GM23338 (cell line): ENCODE data around the gene TRIO.

ENCODE experiments used
- JUNB ChIP-seq: IDR thresholded peaks from one replicate; pipeline ENCODE4 v1.6.1; 2016; ENCODE audit warnings: antibody characterized with exemption; ENCODE audit not compliant: unreplicated experiment
- NANOG ChIP-seq: IDR thresholded peaks from 2 replicates; pipeline ENCODE4 v1.6.1; 2016; ENCODE audit warnings: antibody characterized with exemption, borderline replicate concordance
- TF ChIP-seq, protein P1 (sequence below): IDR thresholded peaks from one replicate; pipeline ENCODE4 v1.6.1; 2018; ENCODE audit warnings: antibody characterized with exemption; ENCODE audit not compliant: unreplicated experiment
- TF ChIP-seq, protein P2 (sequence below), 2 experiments: fragments of 200-600 bp in 1 of 2; sonication (generic) in 1 of 2; conservative IDR thresholded peaks; 2 replicates each; pipeline versions ENCODE4 v1.5.1 to v1.6.1; 2016 to 2017; ENCODE audit warnings: antibody characterized with exemption in 2 of 2, low read depth in 2 of 2, mild to moderate bottlenecking in 2 of 2, moderate library complexity in 1 of 2

DNA sequence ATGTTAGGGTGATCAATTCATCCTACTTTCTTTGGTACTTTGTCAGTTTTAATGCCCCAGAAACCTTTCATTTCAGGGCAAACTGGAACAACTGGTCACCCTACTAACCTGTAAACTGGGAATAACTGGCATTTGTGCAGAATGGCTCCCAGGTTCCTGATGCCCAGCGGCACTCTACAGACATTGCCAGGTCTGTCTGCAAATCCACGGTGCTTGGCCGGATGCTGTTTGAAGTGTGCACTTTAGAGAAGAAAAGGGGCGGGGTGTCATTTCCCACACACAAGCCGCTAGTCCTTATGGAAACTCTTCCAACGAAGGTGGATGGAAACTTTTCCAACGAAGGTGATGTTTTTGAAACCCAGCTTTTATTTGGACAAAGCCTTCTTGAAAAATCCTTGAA is 388.5 kb downstream of the TRIO start:
- TF ChIP-seq, protein P1, sequence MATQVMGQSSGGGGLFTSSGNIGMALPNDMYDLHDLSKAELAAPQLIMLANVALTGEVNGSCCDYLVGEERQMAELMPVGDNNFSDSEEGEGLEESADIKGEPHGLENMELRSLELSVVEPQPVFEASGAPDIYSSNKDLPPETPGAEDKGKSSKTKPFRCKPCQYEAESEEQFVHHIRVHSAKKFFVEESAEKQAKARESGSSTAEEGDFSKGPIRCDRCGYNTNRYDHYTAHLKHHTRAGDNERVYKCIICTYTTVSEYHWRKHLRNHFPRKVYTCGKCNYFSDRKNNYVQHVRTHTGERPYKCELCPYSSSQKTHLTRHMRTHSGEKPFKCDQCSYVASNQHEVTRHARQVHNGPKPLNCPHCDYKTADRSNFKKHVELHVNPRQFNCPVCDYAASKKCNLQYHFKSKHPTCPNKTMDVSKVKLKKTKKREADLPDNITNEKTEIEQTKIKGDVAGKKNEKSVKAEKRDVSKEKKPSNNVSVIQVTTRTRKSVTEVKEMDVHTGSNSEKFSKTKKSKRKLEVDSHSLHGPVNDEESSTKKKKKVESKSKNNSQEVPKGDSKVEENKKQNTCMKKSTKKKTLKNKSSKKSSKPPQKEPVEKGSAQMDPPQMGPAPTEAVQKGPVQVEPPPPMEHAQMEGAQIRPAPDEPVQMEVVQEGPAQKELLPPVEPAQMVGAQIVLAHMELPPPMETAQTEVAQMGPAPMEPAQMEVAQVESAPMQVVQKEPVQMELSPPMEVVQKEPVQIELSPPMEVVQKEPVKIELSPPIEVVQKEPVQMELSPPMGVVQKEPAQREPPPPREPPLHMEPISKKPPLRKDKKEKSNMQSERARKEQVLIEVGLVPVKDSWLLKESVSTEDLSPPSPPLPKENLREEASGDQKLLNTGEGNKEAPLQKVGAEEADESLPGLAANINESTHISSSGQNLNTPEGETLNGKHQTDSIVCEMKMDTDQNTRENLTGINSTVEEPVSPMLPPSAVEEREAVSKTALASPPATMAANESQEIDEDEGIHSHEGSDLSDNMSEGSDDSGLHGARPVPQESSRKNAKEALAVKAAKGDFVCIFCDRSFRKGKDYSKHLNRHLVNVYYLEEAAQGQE: no peak
- TF ChIP-seq, protein P2, sequence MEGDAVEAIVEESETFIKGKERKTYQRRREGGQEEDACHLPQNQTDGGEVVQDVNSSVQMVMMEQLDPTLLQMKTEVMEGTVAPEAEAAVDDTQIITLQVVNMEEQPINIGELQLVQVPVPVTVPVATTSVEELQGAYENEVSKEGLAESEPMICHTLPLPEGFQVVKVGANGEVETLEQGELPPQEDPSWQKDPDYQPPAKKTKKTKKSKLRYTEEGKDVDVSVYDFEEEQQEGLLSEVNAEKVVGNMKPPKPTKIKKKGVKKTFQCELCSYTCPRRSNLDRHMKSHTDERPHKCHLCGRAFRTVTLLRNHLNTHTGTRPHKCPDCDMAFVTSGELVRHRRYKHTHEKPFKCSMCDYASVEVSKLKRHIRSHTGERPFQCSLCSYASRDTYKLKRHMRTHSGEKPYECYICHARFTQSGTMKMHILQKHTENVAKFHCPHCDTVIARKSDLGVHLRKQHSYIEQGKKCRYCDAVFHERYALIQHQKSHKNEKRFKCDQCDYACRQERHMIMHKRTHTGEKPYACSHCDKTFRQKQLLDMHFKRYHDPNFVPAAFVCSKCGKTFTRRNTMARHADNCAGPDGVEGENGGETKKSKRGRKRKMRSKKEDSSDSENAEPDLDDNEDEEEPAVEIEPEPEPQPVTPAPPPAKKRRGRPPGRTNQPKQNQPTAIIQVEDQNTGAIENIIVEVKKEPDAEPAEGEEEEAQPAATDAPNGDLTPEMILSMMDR (conservative IDR thresholded peaks at IDR 0.05; ENCODE audit: low read depth in 2 of 2): no peak
- TF ChIP-seq JUNB (no peak), NANOG (no peak)
